Measurements from ENCODE around the gene ALLC. TPM values are rescaled to one million over a fixed set of nuclear protein-coding genes. Genes with fewer than 3 reads are reported as not detected.

ALLC gene
- total RNA-seq, 4 donors from 2014 or later, result not detected

GRCh38 chr2:3751806-3752205 lies 93.8 kb downstream of the ALLC start:
- intact Hi-C loops (cut with DNase I), result no loop called here
- H3K4me1 ChIP-seq, result no peaks in the 10 kb centered on the region
- no peak overlapping the region for H3K4me3 ChIP-seq
- no peaks in the 10 kb centered on the region for H3K27me3 ChIP-seq
- no peak for DNase-seq
- H3K9me3 ChIP-seq, result no peaks in the 10 kb centered on the region
- no peak overlapping the region for H3K27ac ChIP-seq
- H3K36me3 ChIP-seq, result no peaks in the 10 kb centered on the region
- 47 to 64% methylated on average over 5 of the region's 5 CpGs for WGBS, 2 donors
- TF ChIP-seq, protein P1, sequence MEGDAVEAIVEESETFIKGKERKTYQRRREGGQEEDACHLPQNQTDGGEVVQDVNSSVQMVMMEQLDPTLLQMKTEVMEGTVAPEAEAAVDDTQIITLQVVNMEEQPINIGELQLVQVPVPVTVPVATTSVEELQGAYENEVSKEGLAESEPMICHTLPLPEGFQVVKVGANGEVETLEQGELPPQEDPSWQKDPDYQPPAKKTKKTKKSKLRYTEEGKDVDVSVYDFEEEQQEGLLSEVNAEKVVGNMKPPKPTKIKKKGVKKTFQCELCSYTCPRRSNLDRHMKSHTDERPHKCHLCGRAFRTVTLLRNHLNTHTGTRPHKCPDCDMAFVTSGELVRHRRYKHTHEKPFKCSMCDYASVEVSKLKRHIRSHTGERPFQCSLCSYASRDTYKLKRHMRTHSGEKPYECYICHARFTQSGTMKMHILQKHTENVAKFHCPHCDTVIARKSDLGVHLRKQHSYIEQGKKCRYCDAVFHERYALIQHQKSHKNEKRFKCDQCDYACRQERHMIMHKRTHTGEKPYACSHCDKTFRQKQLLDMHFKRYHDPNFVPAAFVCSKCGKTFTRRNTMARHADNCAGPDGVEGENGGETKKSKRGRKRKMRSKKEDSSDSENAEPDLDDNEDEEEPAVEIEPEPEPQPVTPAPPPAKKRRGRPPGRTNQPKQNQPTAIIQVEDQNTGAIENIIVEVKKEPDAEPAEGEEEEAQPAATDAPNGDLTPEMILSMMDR (IDR thresholded peaks at IDR 0.05), result no peak
- TF ChIP-seq POLR2A (IDR thresholded peaks at IDR 0.05), result no peak

Small RNA genes within 50 kb of the gene (small RNA-seq; reads per million reads assigned to genes)
- 0 reads per million in 4 donors for gene TMSB4XP2

Other genes starting within 250 kb of the ALLC start
- gene ADI1, start 138.7 kb upstream of the ALLC start, total RNA-seq, result 10 to 100 TPM; 33.3 to 73.6 (median 54.9) TPM
- gene RNASEH1, start 99.9 kb upstream of the ALLC start, total RNA-seq, result 10 to 100 TPM; 12.1 to 21.2 (median 19.0) TPM
- gene RPS7, start 82.9 kb upstream of the ALLC start, total RNA-seq, result 1,000 to 10,000 TPM; 1,342 to 4,027 (median 3,705) TPM
- gene COLEC11, start 63.1 kb upstream of the ALLC start, total RNA-seq, result 1 to 10 TPM in 2 of 4 donors, under 1 TPM in 1, not detected in 1; 0.56 to 2.3 (median 1.0) TPM
- gene DCDC2C, start 45.4 kb downstream of the ALLC start, total RNA-seq, result not detected